ENCODE results near the gene CGB3. TPM values are rescaled to one million over a fixed set of nuclear protein-coding genes. Genes with fewer than 3 reads are reported as not detected.
"Not testable (repeated sequence)": the region's sequence is repeated elsewhere in the genome, so short reads cannot be mapped to it uniquely, and the experiment has no call there.

Gene CGB3
- total RNA-seq, 1 donor from 2014 or later, result not detected

- not testable (repeated sequence) for H3K27me3 ChIP-seq; H3K36me3 ChIP-seq; H3K9ac ChIP-seq; H3F3A ChIP-seq (ENCODE audit: low read depth); H3K27ac ChIP-seq; H3K36me3 Mint-ChIP-seq; H3K4me3 ChIP-seq; H3K9me3 ChIP-seq (ENCODE audit: low read depth); H3K4me1 ChIP-seq; H3K79me2 ChIP-seq (ENCODE audit: low read depth); H3K4me1 Mint-ChIP-seq; H3K27me3 Mint-ChIP-seq (ENCODE audit: insufficient read depth, low read depth); H3K27ac Mint-ChIP-seq; H2AFZ ChIP-seq (replicated peaks); H3K9me3 Mint-ChIP-seq; H3K4me2 ChIP-seq; H4K20me1 ChIP-seq (ENCODE audit: low read depth)
- H3K4me3 Mint-ChIP-seq, result peak within 1 kb of the TSS; percentile 62
- peak; percentile 44 for DNase-seq (ENCODE audit: low spot score)
- TF ChIP-seq, protein P1, sequence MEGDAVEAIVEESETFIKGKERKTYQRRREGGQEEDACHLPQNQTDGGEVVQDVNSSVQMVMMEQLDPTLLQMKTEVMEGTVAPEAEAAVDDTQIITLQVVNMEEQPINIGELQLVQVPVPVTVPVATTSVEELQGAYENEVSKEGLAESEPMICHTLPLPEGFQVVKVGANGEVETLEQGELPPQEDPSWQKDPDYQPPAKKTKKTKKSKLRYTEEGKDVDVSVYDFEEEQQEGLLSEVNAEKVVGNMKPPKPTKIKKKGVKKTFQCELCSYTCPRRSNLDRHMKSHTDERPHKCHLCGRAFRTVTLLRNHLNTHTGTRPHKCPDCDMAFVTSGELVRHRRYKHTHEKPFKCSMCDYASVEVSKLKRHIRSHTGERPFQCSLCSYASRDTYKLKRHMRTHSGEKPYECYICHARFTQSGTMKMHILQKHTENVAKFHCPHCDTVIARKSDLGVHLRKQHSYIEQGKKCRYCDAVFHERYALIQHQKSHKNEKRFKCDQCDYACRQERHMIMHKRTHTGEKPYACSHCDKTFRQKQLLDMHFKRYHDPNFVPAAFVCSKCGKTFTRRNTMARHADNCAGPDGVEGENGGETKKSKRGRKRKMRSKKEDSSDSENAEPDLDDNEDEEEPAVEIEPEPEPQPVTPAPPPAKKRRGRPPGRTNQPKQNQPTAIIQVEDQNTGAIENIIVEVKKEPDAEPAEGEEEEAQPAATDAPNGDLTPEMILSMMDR (IDR thresholded peaks at IDR 0.05), result peak; percentile 51
Measured at GRCh38 chr19:49036815-49037214, 12.7 kb upstream of the CGB3 start, which contains the start of gene CGB1. Gene CGB1, minus strand, starts transcription at chr19:49036895. Its CDS starts 184 bp downstream, at chr19:49036711.

DNA sequence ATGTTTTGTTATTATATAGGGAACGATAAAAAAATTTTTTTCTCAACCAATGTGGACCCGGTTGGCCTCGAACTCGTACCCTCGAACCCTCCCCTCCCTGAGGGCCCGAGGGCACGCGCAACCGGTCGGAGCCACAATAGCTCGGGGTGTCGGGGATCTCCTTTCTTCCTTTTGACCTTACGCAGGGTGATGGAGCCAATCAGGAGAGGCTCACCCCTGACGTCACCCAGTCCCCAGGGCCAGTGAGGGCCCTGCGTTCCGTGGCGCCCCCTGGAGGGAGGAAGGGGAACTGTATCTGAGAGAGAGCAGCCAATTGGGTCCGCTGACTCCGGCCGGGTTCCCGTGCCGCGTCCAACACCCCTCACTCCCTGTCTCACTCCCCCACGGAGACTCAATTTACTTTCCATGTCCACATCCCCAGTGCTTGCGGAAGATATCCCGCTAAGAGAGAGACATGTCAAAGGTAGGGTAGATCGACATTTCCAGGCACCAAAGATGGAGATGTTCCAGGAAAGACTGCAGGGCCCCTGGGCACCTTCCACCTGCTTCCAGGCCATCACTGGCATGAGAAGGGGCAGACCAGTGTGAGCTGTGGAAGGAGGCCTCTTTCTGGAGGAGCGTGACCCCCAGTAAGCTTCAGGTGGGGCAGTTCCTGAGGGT lies 7.6 kb upstream of the CGB3 start, which contains the start of gene CGB2:
Gene CGB2, plus strand, starts transcription at position 249 of the 660 bp plus-strand sequence. Its CDS starts 206 bp downstream, at position 455.
- H3K27me3 Mint-ChIP-seq (ENCODE audit: insufficient read depth, low read depth); H3K4me1 ChIP-seq; H3K27ac Mint-ChIP-seq; H3K9me3 Mint-ChIP-seq; H3K4me3 ChIP-seq; H3K4me3 Mint-ChIP-seq; H3K36me3 Mint-ChIP-seq; H3F3A ChIP-seq (ENCODE audit: low read depth); H2AFZ ChIP-seq (replicated peaks); H3K4me2 ChIP-seq; H3K79me2 ChIP-seq (ENCODE audit: low read depth); H3K36me3 ChIP-seq; H3K9ac ChIP-seq; H3K4me1 Mint-ChIP-seq; H3K27me3 ChIP-seq; H4K20me1 ChIP-seq (ENCODE audit: low read depth); H3K9me3 ChIP-seq (ENCODE audit: low read depth); H3K27ac ChIP-seq: not testable (repeated sequence)
- TF ChIP-seq, protein P1 (IDR thresholded peaks at IDR 0.05), result peak; percentile 54
- DNase-seq (ENCODE audit: low spot score), result peak; percentile 50

DNA sequence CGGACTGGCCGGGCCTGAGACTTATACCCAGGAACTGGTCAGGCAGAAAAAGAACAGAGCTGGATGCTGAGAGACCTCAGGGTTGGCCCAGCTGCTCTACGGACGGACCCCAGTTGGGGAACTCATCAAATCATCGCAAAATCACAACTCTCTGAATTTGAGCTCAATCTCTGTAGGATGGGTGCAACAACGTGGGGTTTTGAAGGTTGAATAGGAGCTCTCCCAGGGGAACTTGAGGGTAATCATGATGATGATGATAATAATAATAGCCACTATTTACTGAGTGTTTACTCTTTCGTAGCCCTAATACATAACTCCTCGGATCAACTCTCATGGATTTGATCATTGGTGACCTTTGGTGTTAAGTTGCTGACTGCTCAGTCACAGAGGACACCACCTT lies 6.2 kb upstream of the CGB3 start:
- not testable (repeated sequence) for H4K20me1 ChIP-seq (ENCODE audit: low read depth); H3K9ac ChIP-seq; H2AFZ ChIP-seq (replicated peaks); H3K79me2 ChIP-seq (ENCODE audit: low read depth); H3K27ac ChIP-seq; H3K27ac Mint-ChIP-seq; H3K4me2 ChIP-seq; H3K36me3 Mint-ChIP-seq; H3K4me3 ChIP-seq; H3K9me3 Mint-ChIP-seq; H3K36me3 ChIP-seq; H3K4me1 Mint-ChIP-seq; H3K4me3 Mint-ChIP-seq; H3K27me3 Mint-ChIP-seq (ENCODE audit: insufficient read depth, low read depth); H3K9me3 ChIP-seq (ENCODE audit: low read depth); H3K4me1 ChIP-seq; DNase-seq (ENCODE audit: low spot score); H3K27me3 ChIP-seq; H3F3A ChIP-seq (ENCODE audit: low read depth)

GRCh38 chr19:49029749-49030148 lies 5.6 kb upstream of the CGB3 start:
- H3K9me3 ChIP-seq (ENCODE audit: low read depth); H3K36me3 ChIP-seq; H3K9me3 Mint-ChIP-seq; H3K4me1 ChIP-seq; H3K4me1 Mint-ChIP-seq; H3K4me3 ChIP-seq; H3K36me3 Mint-ChIP-seq; H3K79me2 ChIP-seq (ENCODE audit: low read depth); H3K4me3 Mint-ChIP-seq; H3K27ac ChIP-seq; DNase-seq (ENCODE audit: low spot score); H3K27me3 Mint-ChIP-seq (ENCODE audit: insufficient read depth, low read depth); H3K4me2 ChIP-seq; H4K20me1 ChIP-seq (ENCODE audit: low read depth); H3K27ac Mint-ChIP-seq; H3K27me3 ChIP-seq; H3F3A ChIP-seq (ENCODE audit: low read depth); H3K9ac ChIP-seq; H2AFZ ChIP-seq (replicated peaks): not testable (repeated sequence)

DNA sequence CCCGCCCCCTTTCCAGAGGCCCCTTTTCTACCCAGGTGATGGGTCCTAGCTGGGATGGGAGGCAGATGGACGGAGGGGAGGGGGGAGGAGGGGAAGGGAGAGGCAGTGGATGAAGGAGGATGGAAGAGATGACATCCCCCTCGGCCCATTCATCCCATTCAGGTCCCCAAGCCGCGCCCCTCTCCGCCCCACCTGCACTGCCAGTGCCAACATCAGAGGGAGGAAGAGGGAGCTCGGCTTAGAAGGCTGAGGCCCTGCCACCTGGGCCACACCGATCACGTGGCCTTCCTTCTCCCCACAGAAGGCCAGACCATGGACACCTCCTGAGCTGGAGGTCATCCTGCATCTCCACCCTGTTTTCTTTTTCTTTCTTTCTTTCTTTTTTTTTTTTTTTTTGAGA lies 4.6 kb upstream of the CGB3 start:
- not testable (repeated sequence) for DNase-seq (ENCODE audit: low spot score); H3K9me3 Mint-ChIP-seq; H3K4me1 ChIP-seq; H3K9ac ChIP-seq; H3K4me1 Mint-ChIP-seq; H3K79me2 ChIP-seq (ENCODE audit: low read depth); H3F3A ChIP-seq (ENCODE audit: low read depth); H3K4me3 ChIP-seq; H3K27ac ChIP-seq; H4K20me1 ChIP-seq (ENCODE audit: low read depth); H2AFZ ChIP-seq (replicated peaks); H3K36me3 ChIP-seq; H3K4me2 ChIP-seq; H3K27me3 Mint-ChIP-seq (ENCODE audit: insufficient read depth, low read depth); H3K9me3 ChIP-seq (ENCODE audit: low read depth); H3K27ac Mint-ChIP-seq; H3K36me3 Mint-ChIP-seq; H3K4me3 Mint-ChIP-seq; H3K27me3 ChIP-seq

GRCh38 chr19:49025599-49025998 lies 1.5 kb upstream of the CGB3 start:
- H3K79me2 ChIP-seq (ENCODE audit: low read depth); H3F3A ChIP-seq (ENCODE audit: low read depth); H3K4me1 ChIP-seq; H3K27ac Mint-ChIP-seq; H3K9ac ChIP-seq; H3K4me2 ChIP-seq; H3K4me1 Mint-ChIP-seq; H2AFZ ChIP-seq (replicated peaks); H3K27ac ChIP-seq; DNase-seq (ENCODE audit: low spot score); H3K9me3 Mint-ChIP-seq; H3K4me3 Mint-ChIP-seq; H3K9me3 ChIP-seq (ENCODE audit: low read depth); H3K36me3 ChIP-seq; H3K4me3 ChIP-seq; H3K36me3 Mint-ChIP-seq; H4K20me1 ChIP-seq (ENCODE audit: low read depth): not testable (repeated sequence)
- peaks cover 11% of the 10 kb centered on the region for H3K27me3 Mint-ChIP-seq (ENCODE audit: insufficient read depth, low read depth)
- peaks cover 16% of the 10 kb centered on the region for H3K27me3 ChIP-seq

DNA sequence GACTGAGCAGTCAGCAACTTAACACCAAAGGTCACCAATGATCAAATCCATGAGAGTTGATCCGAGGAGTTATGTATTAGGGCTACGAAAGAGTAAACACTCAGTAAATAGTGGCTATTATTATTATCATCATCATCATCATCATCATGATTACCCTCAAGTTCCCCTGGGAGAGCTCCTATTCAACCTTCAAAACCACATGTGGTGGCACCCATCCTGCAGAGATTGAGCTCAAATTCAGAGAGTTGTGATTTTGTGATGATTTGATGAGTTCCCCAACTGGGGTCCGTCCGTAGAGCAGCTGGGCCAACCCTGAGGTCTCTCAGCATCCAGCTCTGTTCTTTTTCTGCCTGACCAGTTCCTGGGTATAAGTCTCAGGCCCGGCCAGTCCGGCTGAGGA lies 955 bp upstream of the CGB3 start:
- H3K4me3 ChIP-seq; H3K4me1 ChIP-seq; H3F3A ChIP-seq (ENCODE audit: low read depth); H3K9me3 Mint-ChIP-seq; H3K4me2 ChIP-seq; H3K79me2 ChIP-seq (ENCODE audit: low read depth); H3K27ac Mint-ChIP-seq; H3K36me3 Mint-ChIP-seq; DNase-seq (ENCODE audit: low spot score); H3K4me3 Mint-ChIP-seq; H3K9me3 ChIP-seq (ENCODE audit: low read depth); H3K27ac ChIP-seq; H4K20me1 ChIP-seq (ENCODE audit: low read depth); H2AFZ ChIP-seq (replicated peaks); H3K36me3 ChIP-seq; H3K9ac ChIP-seq: not testable (repeated sequence)
- peaks cover 14% of the 10 kb centered on the region for H3K27me3 Mint-ChIP-seq (ENCODE audit: insufficient read depth, low read depth)
- peaks cover 15% of the 10 kb centered on the region for H3K4me1 Mint-ChIP-seq
- peaks cover 21% of the 10 kb centered on the region for H3K27me3 ChIP-seq
